ENCODE data around the gene ABCB10.

Gene ABCB10

DNA sequence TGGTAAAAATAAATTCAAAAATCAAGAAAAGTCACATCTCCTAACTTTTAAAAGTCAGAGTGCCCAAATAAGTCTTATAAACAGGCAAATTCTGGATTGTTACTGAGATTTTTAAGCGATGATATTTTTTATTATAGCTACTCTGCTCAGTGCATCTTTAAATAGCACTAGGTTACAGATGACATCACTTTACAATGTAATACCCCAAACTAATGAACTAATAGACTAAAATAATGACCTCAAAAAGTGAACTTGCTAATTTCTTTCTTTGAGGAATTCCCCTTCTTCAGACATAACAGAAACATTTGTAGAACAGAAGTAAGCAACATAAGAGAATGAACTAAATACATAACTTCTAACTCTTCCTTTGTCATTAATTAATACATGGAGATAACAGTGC lies 91.6 kb downstream of the ABCB10 start:
- no peak for DNase-seq
